H1 (cell line): ENCODE measurements around the gene EGR4. TPM values are rescaled to one million over a fixed set of nuclear protein-coding genes. Genes with fewer than 3 reads are reported as not detected.

Experiments used
- CTCF ChIA-PET: fragments of 300-600 bp; sonication (Branson Sonifier 250); formaldehyde crosslinking; loops from one replicate; lab custom pipeline; 2021; ENCODE audit not compliant: partially characterized antibody; lab: Charles Lee
- POLR2A ChIA-PET: fragments of 300-600 bp; sonication (Branson Sonifier 250); formaldehyde crosslinking; loops from one replicate; lab custom pipeline; 2021; ENCODE audit warnings: inconsistent platforms; ENCODE audit not compliant: partially characterized antibody; lab: Charles Lee
- DNase-seq, 2 experiments: peaks; one replicate each; pipeline versions ENCODE4 v3.0.0 to v3.0.0-alpha.2; 2010 to 2022; ENCODE audit warnings: low spot score in 2 of 2, low read depth in 1 of 2, mixed read lengths in 1 of 2
- FAIRE-seq: peaks from 2 replicates; lab custom pipeline; 2011; peaks lifted over from hg19 to GRCh38; lab: Jason Lieb, UNC
- H2AFZ ChIP-seq: 2 replicates; pipeline ENCODE4 v1.8.1; 2012; ENCODE audit warnings: low read length, inconsistent platforms
- H2AK5ac ChIP-seq: 2 replicates; pipeline ENCODE4 v1.6.1; 2013; ENCODE audit warnings: low read depth, low read length
- H2BK120ac ChIP-seq: replicated peaks from 2 replicates; pipeline ENCODE3; 2013; ENCODE audit warnings: low read depth, low read length, inconsistent platforms
- H2BK12ac ChIP-seq: 2 replicates; pipeline ENCODE4 v1.6.1; 2013; ENCODE audit warnings: low read depth, low read length
- H2BK15ac ChIP-seq: 2 replicates; pipeline ENCODE4 v1.6.1; 2013; ENCODE audit warnings: low read length
- H2BK20ac ChIP-seq: 2 replicates; pipeline ENCODE4 v1.6.1; 2013; ENCODE audit warnings: low read length
- H2BK5ac ChIP-seq: 2 replicates; pipeline ENCODE4 v1.6.1; 2013; ENCODE audit warnings: low read depth, low read length
- H3K14ac ChIP-seq: 2 replicates; pipeline ENCODE4 v1.6.1; 2013; ENCODE audit warnings: inconsistent platforms; ENCODE audit not compliant: insufficient read length
- H3K18ac ChIP-seq: 2 replicates; pipeline ENCODE4 v1.6.1; 2013; ENCODE audit warnings: low read length; ENCODE audit errors: extremely low read depth
- H3K23ac ChIP-seq: 2 replicates; pipeline ENCODE4 v1.6.1; 2013; ENCODE audit warnings: inconsistent platforms; ENCODE audit not compliant: insufficient read length
- H3K23me2 ChIP-seq: 2 replicates; pipeline ENCODE4 v1.6.1; 2013; ENCODE audit warnings: low read depth, low read length
- H3K27ac ChIP-seq: 2 replicates; pipeline ENCODE4 v1.6.1; 2011; ENCODE audit warnings: low read depth, low read length, inconsistent platforms
- H3K27me3 ChIP-seq, 4 experiments: replicated peaks in 1 of 4; 1 replicate in 1 of 4; 2 replicates in 3 of 4; pipeline versions ENCODE4 v1.6.1 to v1.8.1; 2011 to 2013; ENCODE audit warnings: low read length in 3 of 4, mild to moderate bottlenecking in 3 of 4, inconsistent platforms in 2 of 4, mixed read lengths in 2 of 4, moderate library complexity in 1 of 4; ENCODE audit not compliant: control insufficient read depth in 3 of 4, insufficient read depth in 3 of 4; ENCODE audit errors: extremely low read depth in 1 of 4
- H3K36me3 ChIP-seq, 4 experiments: 2 replicates each; pipeline versions ENCODE4 v1.6.1 to v1.8.1; 2011 to 2013; ENCODE audit warnings: mild to moderate bottlenecking in 4 of 4, low read length in 3 of 4, moderate library complexity in 2 of 4, control low read depth in 1 of 4, inconsistent platforms in 1 of 4; ENCODE audit not compliant: insufficient read depth in 4 of 4, control insufficient read depth in 2 of 4
- H3K4ac ChIP-seq: replicated peaks from 2 replicates; pipeline ENCODE3; 2013; ENCODE audit warnings: low read length, low read depth, mixed read lengths, inconsistent platforms; ENCODE audit not compliant: insufficient read length
- H3K4me1 ChIP-seq, 4 experiments: replicated peaks in 1 of 4; 1 replicate in 1 of 4; 2 replicates in 3 of 4; pipeline versions ENCODE4 v1.6.1 to v1.8.1; 2011 to 2013; ENCODE audit warnings: low read length in 3 of 4, inconsistent platforms in 2 of 4, mixed read lengths in 1 of 4; ENCODE audit not compliant: insufficient read depth in 4 of 4, control insufficient read depth in 3 of 4
- H3K4me2 ChIP-seq, 2 experiments: 2 replicates each; pipeline versions ENCODE4 v1.6.1 to v1.8.1; 2011 to 2013; ENCODE audit warnings: low read depth in 2 of 2, low read length in 2 of 2, control low read depth in 1 of 2, inconsistent platforms in 1 of 2, mild to moderate bottlenecking in 1 of 2; ENCODE audit not compliant: insufficient read depth in 1 of 2
- H3K4me3 ChIP-seq, 4 experiments: fragments of 200-600, 300-600 bp in 1 of 4; sonication (generic), shearing (Covaris generic), sonication (Bioruptor Twin) in 1 of 4; 2 replicates each; pipeline versions ENCODE4 v1.5.1 to v1.8.1; 2011 to 2016; ENCODE audit warnings: low read length in 4 of 4, low read depth in 3 of 4, control low read depth in 2 of 4, inconsistent platforms in 2 of 4, mild to moderate bottlenecking in 2 of 4, mixed read lengths in 1 of 4, moderate library complexity in 1 of 4; ENCODE audit not compliant: insufficient read depth in 2 of 4; ENCODE audit errors: extremely low read depth in 1 of 4
- H3K56ac ChIP-seq: replicated peaks from 2 replicates; pipeline ENCODE3; 2013; ENCODE audit warnings: low read depth, mild to moderate bottlenecking, mixed read lengths, low read length, inconsistent platforms; ENCODE audit not compliant: insufficient read length
- H3K79me1 ChIP-seq: 2 replicates; pipeline ENCODE4 v1.6.1; 2013; ENCODE audit warnings: low read depth, low read length, control low read depth
- H3K79me2 ChIP-seq, 2 experiments: 2 replicates each; pipeline versions ENCODE4 v1.6.1 to v1.8.1; 2012 to 2013; ENCODE audit warnings: low read length in 2 of 2, mild to moderate bottlenecking in 2 of 2, inconsistent platforms in 1 of 2; ENCODE audit not compliant: insufficient read depth in 2 of 2, control insufficient read depth in 1 of 2
- H3K9ac ChIP-seq, 4 experiments: replicated peaks in 1 of 4; 1 replicate in 1 of 4; 2 replicates in 3 of 4; pipeline versions ENCODE4 v1.6.1 to v1.8.1; 2011 to 2013; ENCODE audit warnings: low read depth in 3 of 4, low read length in 3 of 4, control low read depth in 2 of 4, mild to moderate bottlenecking in 2 of 4, moderate library complexity in 2 of 4, inconsistent platforms in 1 of 4; ENCODE audit errors: extremely low read depth in 1 of 4
- H3K9me3 ChIP-seq, 2 experiments: 2 replicates each; pipeline versions ENCODE4 v1.6.1 to v1.8.1; 2012 to 2013; ENCODE audit warnings: mild to moderate bottlenecking in 2 of 2, moderate library complexity in 2 of 2, control low read depth in 1 of 2, inconsistent platforms in 1 of 2, low read depth in 1 of 2, low read length in 1 of 2, mixed read lengths in 1 of 2; ENCODE audit not compliant: insufficient read depth in 2 of 2
- H4K20me1 ChIP-seq, 2 experiments: replicated peaks in 1 of 2; 2 replicates each; pipeline versions ENCODE3 to v1.8.1; 2011 to 2013; ENCODE audit warnings: inconsistent platforms in 2 of 2, low read length in 2 of 2, mild to moderate bottlenecking in 1 of 2; ENCODE audit not compliant: insufficient read depth in 2 of 2, control insufficient read depth in 1 of 2
- H4K5ac ChIP-seq: 2 replicates; pipeline ENCODE4 v1.6.1; 2013; ENCODE audit warnings: low read length, low read depth, mixed read lengths, inconsistent platforms; ENCODE audit not compliant: insufficient read length
- H4K8ac ChIP-seq: 2 replicates; pipeline ENCODE4 v1.8.0; 2013; ENCODE audit warnings: mild to moderate bottlenecking, moderate library complexity, low read length, inconsistent platforms; ENCODE audit not compliant: insufficient read depth; ENCODE audit errors: extremely low read depth
- H4K91ac ChIP-seq: replicated peaks from 2 replicates; pipeline ENCODE3; 2013; ENCODE audit warnings: low read length, mixed read lengths, inconsistent platforms; ENCODE audit not compliant: insufficient read length
- CBX8 ChIP-seq: fragments of 300-800, 300-1000 bp; sonication (generic); IDR thresholded peaks from 2 replicates; pipeline ENCODE4 v1.7.1; 2016; ENCODE audit warnings: low read depth, low read length, borderline replicate concordance
- EZH2 ChIP-seq: fragments of 200-600 bp; sonication (generic); IDR thresholded peaks from 2 replicates; pipeline ENCODE4 v1.7.1; 2012; ENCODE audit warnings: low read depth, mild to moderate bottlenecking, moderate library complexity, low read length, inconsistent platforms; ENCODE audit not compliant: severe bottlenecking
- GABPA ChIP-seq: IDR thresholded peaks from 2 replicates; pipeline ENCODE4 v1.6.1; 2011; ENCODE audit warnings: mild to moderate bottlenecking, low read length, moderate library complexity, borderline replicate concordance; ENCODE audit not compliant: insufficient read depth
- RNF2 ChIP-seq: fragments of 200-900, 300-1000 bp; sonication (generic); IDR thresholded peaks from 2 replicates; pipeline ENCODE4 v1.7.1; 2016; ENCODE audit warnings: borderline replicate concordance, low read depth, mild to moderate bottlenecking, antibody characterized with exemption, low read length; ENCODE audit not compliant: poor library complexity, severe bottlenecking; ENCODE audit errors: missing control alignments
- SUZ12 ChIP-seq: fragments of 200-600 bp; sonication (generic); IDR thresholded peaks from 2 replicates; pipeline ENCODE4 v1.6.1; 2012; ENCODE audit warnings: mild to moderate bottlenecking, inconsistent platforms, low read length, moderate library complexity, mixed read lengths
- TAF7 ChIP-seq: optimal IDR thresholded peaks from 2 replicates; pipeline ENCODE3; 2011; ENCODE audit warnings: low read depth, mild to moderate bottlenecking, inconsistent platforms, low read length, moderate library complexity, borderline replicate concordance
- WGBS, 2 experiments: shearing (Covaris generic) in 1 of 2; methylation state at CpG; one replicate each; pipeline versions ENCODE4 v1.1.6 to v1.1.7; 2013 to 2015; ENCODE audit warnings: low lambda C conversion rate in 2 of 2, mixed read lengths in 2 of 2, inconsistent platforms in 1 of 2, low coverage in 1 of 2, missing lambda C conversion rate in 1 of 2; ENCODE audit not compliant: insufficient replicate concordance in 2 of 2, insufficient coverage in 1 of 2, insufficient read length in 1 of 2; ENCODE audit errors: extremely low coverage in 1 of 2, missing lambda C conversion rate in 1 of 2; 5-methylcytosine and 5-hydroxymethylcytosine counted together
- polyA plus RNA-seq, 7 experiments: library from polyadenylated mRNA; depleted of rRNA in 3 of 7; stranded (reverse) in 5 of 7; unstranded in 2 of 7; fragments of >200 nt in 5 of 7; fragments of 200-250 nt in 2 of 7; gene quantifications; 1 replicate in 5 of 7; 2 replicates in 1 of 7; 4 replicates in 1 of 7; pipeline versions ENCODE4 v1.2.1 to v1.2.3, GENCODE V29; 2011 to 2013; ENCODE audit warnings: missing spikeins in 2 of 7, mixed read lengths in 2 of 7
- total RNA-seq: library from RNA; stranded (reverse); fragmentation: NEBNext Ultra II Directional; extraction: Animal tissue kit (Norgen Biotek cat#: 25700); gene quantifications from 2 replicates; pipeline ENCODE4 v1.2.1, GENCODE V29; 2021
- TF ChIP-seq, protein P1 (sequence below): IDR thresholded peaks from 2 replicates; pipeline ENCODE4 v1.6.1; 2012; ENCODE audit warnings: inconsistent platforms
- TF ChIP-seq, protein P2 (sequence below): IDR thresholded peaks from 2 replicates; pipeline ENCODE4 v1.6.1; 2011; ENCODE audit warnings: low read depth, mild to moderate bottlenecking, low read length; ENCODE audit not compliant: insufficient read depth

The EGR4 gene
- total and polyA plus RNA-seq, 2 of the 8 experiments (the other 6 are each of a cell fraction or from before 2014, with no cell fraction given): 0.20 TPM; not detected in 1

DNA sequence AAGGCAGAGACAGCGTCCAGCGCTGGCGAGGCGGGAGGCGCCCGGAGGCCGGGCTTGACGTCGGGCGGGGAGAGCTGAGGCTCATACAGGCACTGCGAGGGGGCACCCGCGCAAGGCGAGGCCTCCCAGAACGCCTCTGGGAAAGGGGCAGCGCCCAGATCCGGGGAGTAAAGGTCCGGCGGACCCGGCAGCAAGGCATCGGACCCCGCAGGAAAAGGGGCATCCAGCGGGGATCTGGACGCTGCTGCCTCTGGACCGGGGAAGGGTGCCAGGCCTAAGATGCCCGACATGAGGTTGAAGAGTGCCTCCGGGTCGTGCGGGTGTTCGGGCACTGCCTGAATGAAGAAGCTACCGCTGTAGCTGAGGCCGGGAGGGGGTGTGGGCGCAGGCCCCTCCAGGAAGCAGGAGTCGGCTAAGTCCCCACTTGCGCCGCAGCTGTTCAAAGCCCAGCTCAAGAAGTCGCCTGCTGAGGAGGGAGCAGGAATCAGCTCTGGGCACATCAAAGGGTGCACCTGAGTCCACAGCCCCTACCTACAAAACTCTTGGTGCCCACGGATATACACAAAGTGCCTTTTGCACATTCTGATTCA, 937 bp downstream of the EGR4 start:
- H2BK15ac ChIP-seq: no peak overlapping the region
- H3K23me2 ChIP-seq: peaks cover 12% of the 10 kb centered on the region
- TF ChIP-seq CBX8 (no peak), EZH2 (peak; percentile 86), SUZ12 (peak; percentile 86), TAF7 (no peak), GABPA (no peak), RNF2 (peak; percentile 25)
- TF ChIP-seq, protein P1, sequence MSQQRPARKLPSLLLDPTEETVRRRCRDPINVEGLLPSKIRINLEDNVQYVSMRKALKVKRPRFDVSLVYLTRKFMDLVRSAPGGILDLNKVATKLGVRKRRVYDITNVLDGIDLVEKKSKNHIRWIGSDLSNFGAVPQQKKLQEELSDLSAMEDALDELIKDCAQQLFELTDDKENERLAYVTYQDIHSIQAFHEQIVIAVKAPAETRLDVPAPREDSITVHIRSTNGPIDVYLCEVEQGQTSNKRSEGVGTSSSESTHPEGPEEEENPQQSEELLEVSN: no peak
- TF ChIP-seq, protein P2, sequence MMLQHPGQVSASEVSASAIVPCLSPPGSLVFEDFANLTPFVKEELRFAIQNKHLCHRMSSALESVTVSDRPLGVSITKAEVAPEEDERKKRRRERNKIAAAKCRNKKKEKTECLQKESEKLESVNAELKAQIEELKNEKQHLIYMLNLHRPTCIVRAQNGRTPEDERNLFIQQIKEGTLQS: no peak
- no peak overlapping the region for H3K14ac ChIP-seq
- H2AK5ac ChIP-seq: no peak overlapping the region
- H4K20me1 ChIP-seq: peaks cover 9 to 15% of the 10 kb centered on the region in 2 experiments
- DNase-seq: peak in 1 of 2 experiments; percentile 56
- H3K9me3 ChIP-seq: no peaks in the 10 kb centered on the region
- H3K79me1 ChIP-seq: no peaks in the 10 kb centered on the region
- WGBS, 2 experiments: 11% methylated on average over 35 of the region's 38 CpGs; no CpG with 5 or more reads in 1 of the 2 experiments
- no peak overlapping the region for H2BK12ac ChIP-seq
- H3K4me2 ChIP-seq: peak overlapping the region; percentile 78 to 90
- H3K9ac ChIP-seq: no peak overlapping the region
- H3K79me2 ChIP-seq: no peaks in the 10 kb centered on the region
- CTCF ChIA-PET: interaction anchor here (0.9 to 6.5 kb wide), 10 partner anchors 16 to 93 kb away, joined by 3 to 122 read pairs (median 6); partner anchors contain the start of genes ALMS1 and CCT7
- POLR2A ChIA-PET: interaction anchor here (0.7 to 2.5 kb wide), 8 partner anchors 8 to 68 kb away, joined by 3 to 8 read pairs (median 4); partner anchors contain the start of genes CCT7 and FBXO41
- H3K36me3 ChIP-seq: no peaks in the 10 kb centered on the region; a peak in 1 of 8 replicates
- no peak overlapping the region for H3K18ac ChIP-seq
- no peak overlapping the region for H2BK5ac ChIP-seq
- H4K91ac ChIP-seq: no peak overlapping the region
- no peak for FAIRE-seq
- peaks cover 0 to 11% (median 3%) of the 10 kb centered on the region in 4 experiments; a peak in 4 of 7 replicates for H3K4me1 ChIP-seq
- no peak overlapping the region; the same call in 1 of the 2 replicates for H2AFZ ChIP-seq
- peak overlapping the region; percentile 51; the same call in 1 of the 2 replicates for H4K8ac ChIP-seq
- peaks cover 28 to 72% (median 59%) of the 10 kb centered on the region in 4 experiments for H3K27me3 ChIP-seq
- H3K4ac ChIP-seq: no peak overlapping the region
- no peak overlapping the region for H3K56ac ChIP-seq
- peak overlapping the region; percentile 37 to 68 (median 46); a peak in 6 of 8 replicates for H3K4me3 ChIP-seq
- H3K27ac ChIP-seq: no peak overlapping the region
- H4K5ac ChIP-seq: no peak overlapping the region
- no peak overlapping the region for H2BK120ac ChIP-seq
- H2BK20ac ChIP-seq: no peak overlapping the region
- H3K23ac ChIP-seq: no peak overlapping the region
